SH-SY5Y (cell line): Measurements from ENCODE around the gene RHEX.

Source experiments
- GATA2 ChIP-seq: IDR thresholded peaks from 2 replicates; pipeline ENCODE4 v1.6.1; 2011; ENCODE audit warnings: mild to moderate bottlenecking, low read depth, low read length
- GATA3 ChIP-seq: IDR thresholded peaks from 2 replicates; pipeline ENCODE4 v1.6.1; 2011; ENCODE audit warnings: low read depth, mild to moderate bottlenecking, low read length, moderate library complexity

DNA sequence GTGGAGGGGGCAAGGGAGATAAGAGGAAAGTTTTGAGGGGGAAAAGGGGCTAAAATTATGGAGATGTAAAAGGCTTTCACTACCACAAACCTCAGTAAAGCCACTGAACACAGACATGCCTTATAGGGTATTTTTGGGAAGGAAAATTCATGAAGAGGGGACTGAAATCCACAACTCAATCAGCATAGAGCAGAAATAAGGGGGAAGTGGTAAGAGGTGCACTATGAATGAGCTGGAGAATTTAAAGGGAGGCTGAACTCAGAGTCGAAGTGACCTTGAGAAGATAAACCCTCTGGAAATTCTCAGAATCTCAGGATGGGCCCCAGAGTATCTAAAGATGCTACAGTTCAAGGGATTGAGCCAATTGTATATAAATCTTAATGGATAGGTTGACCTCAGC is 15.3 kb downstream of the RHEX start:
- TF ChIP-seq GATA3 (no peak), GATA2 (no peak)
